HCT116 (cell line): ENCODE data around the gene NEURL1. TPM values are rescaled to one million over a fixed set of nuclear protein-coding genes. Genes with fewer than 3 reads are reported as not detected.

Experiments
- ATAC-seq: fragments of 200-7000 bp; cut with Tn5 transposase; 2 replicates; pipeline ENCODE4 v1.9.1; 2020; ENCODE audit warnings: mild to moderate bottlenecking, moderate library complexity
- BruUV-seq: library from RNA; stranded (reverse); fragments of 400-500 nt; replicated peaks from 2 replicates; lab custom pipeline; 2021; lab: Mats Ljungman, UMichigan
- CTCF ChIA-PET: fragments of 300-600 bp; sonication (Branson Sonifier 250); formaldehyde crosslinking; loops from one replicate; lab custom pipeline; 2021; ENCODE audit warnings: antibody characterized with exemption; lab: Charles Lee
- POLR2A ChIA-PET: fragments of 300-600, 350-600 bp; sonication (Branson Sonifier 250); formaldehyde crosslinking; loops from one replicate; lab custom pipeline; 2021; ENCODE audit warnings: antibody characterized with exemption; lab: Charles Lee
- RAD21 ChIA-PET, 2 experiments: fragments of 300-600 bp; sonication (Branson Sonifier 250); formaldehyde crosslinking; loops; one replicate each; lab custom pipeline; 2023; ENCODE audit warnings: low total read pairs in 2 of 2; ENCODE audit not compliant: uncharacterized antibody in 2 of 2, unreplicated experiment in 2 of 2, low non-redundant PET in 1 of 2; lab: Charles Lee
- DNase-seq: peaks from one replicate; pipeline ENCODE4 v3.0.0-alpha.2; 2010; ENCODE audit warnings: low read depth, low spot score
- H2AFZ ChIP-seq: fragments of 200-600 bp; shearing (Covaris generic), sonication (generic); 2 replicates; pipeline ENCODE4 v1.6.1; 2017; ENCODE audit warnings: low read depth, mixed run types, mixed read lengths, antibody characterized with exemption, low read length; ENCODE audit not compliant: poor library complexity, severe bottlenecking
- H3K27ac ChIP-seq: 2 replicates; pipeline ENCODE4 v1.5.1; 2012; ENCODE audit warnings: low read depth, low read length
- H3K27me3 ChIP-seq: fragments of 200-600 bp; sonication (generic); 2 replicates; pipeline ENCODE4 v1.6.1; 2016; ENCODE audit warnings: mixed run types, low read length, mixed read lengths; ENCODE audit not compliant: insufficient read depth
- H3K36me3 ChIP-seq, 2 experiments: fragments of 200-500 bp in 1 of 2; fragments of 200-600 bp in 1 of 2; sonication (Bioruptor generic) in 1 of 2; sonication (generic) in 1 of 2; 2 replicates each; pipeline versions ENCODE4 v1.5.1 to v1.6.1; 2014 to 2016; ENCODE audit warnings: low read length in 2 of 2, inconsistent platforms in 1 of 2, mixed read lengths in 1 of 2, mixed run types in 1 of 2; ENCODE audit not compliant: insufficient read depth in 2 of 2, control insufficient read depth in 1 of 2
- H3K4me1 ChIP-seq, 2 experiments: fragments of 200-600 bp in 1 of 2; sonication (generic) in 1 of 2; 2 replicates each; pipeline versions ENCODE4 v1.5.1 to v1.6.1; 2012 to 2017; ENCODE audit warnings: low read length in 2 of 2, inconsistent platforms in 1 of 2, mild to moderate bottlenecking in 1 of 2, mixed read lengths in 1 of 2, mixed run types in 1 of 2, moderate library complexity in 1 of 2; ENCODE audit not compliant: insufficient read depth in 2 of 2, control insufficient read depth in 1 of 2
- H3K4me2 ChIP-seq: fragments of 200-600 bp; sonication (generic); 2 replicates; pipeline ENCODE4 v1.6.1; 2017; ENCODE audit warnings: mixed run types, low read length, mixed read lengths
- H3K4me3 ChIP-seq, 2 experiments: fragments of 200-600 bp in 1 of 2; sonication (generic) in 1 of 2; replicated peaks in 1 of 2; 2 replicates each; pipeline ENCODE4 v1.5.1; 2011 to 2016; ENCODE audit warnings: low read length in 2 of 2, control low read depth in 1 of 2, low read depth in 1 of 2, mild to moderate bottlenecking in 1 of 2, mixed read lengths in 1 of 2, mixed run types in 1 of 2
- H3K79me2 ChIP-seq: fragments of 200-600 bp; sonication (generic); 2 replicates; pipeline ENCODE4 v1.6.1; 2017; ENCODE audit warnings: mild to moderate bottlenecking, mixed run types, low read length, moderate library complexity, mixed read lengths; ENCODE audit not compliant: insufficient read depth
- H3K9ac ChIP-seq: fragments of 200-600 bp; sonication (generic); 2 replicates; pipeline ENCODE4 v1.6.1; 2016; ENCODE audit warnings: low read length, mixed read lengths
- H3K9me2 ChIP-seq: fragments of 200-600 bp; sonication (generic), shearing (Covaris generic); 2 replicates; pipeline ENCODE4 v1.6.1; 2017; ENCODE audit warnings: mixed run types, mild to moderate bottlenecking, moderate library complexity; ENCODE audit not compliant: insufficient read depth
- H3K9me3 ChIP-seq, 2 experiments: fragments of 200-500 bp in 1 of 2; fragments of 200-600 bp in 1 of 2; sonication (Bioruptor generic) in 1 of 2; sonication (generic) in 1 of 2; 2 replicates each; pipeline ENCODE4 v1.6.1; 2014 to 2017; ENCODE audit warnings: low read length in 2 of 2, mixed read lengths in 2 of 2, inconsistent platforms in 1 of 2, low read depth in 1 of 2, mild to moderate bottlenecking in 1 of 2, mixed run types in 1 of 2, moderate library complexity in 1 of 2; ENCODE audit not compliant: control insufficient read depth in 1 of 2, insufficient read depth in 1 of 2
- H4K20me1 ChIP-seq: fragments of 200-600 bp; sonication (generic), shearing (Covaris generic); 2 replicates; pipeline ENCODE4 v1.6.1; 2017; ENCODE audit warnings: mixed run types, mild to moderate bottlenecking, moderate library complexity; ENCODE audit not compliant: insufficient read depth
- ATF3 ChIP-seq: IDR thresholded peaks from 2 replicates; pipeline ENCODE4 v1.6.1; 2012
- CBX3 ChIP-seq: IDR thresholded peaks from 2 replicates; pipeline ENCODE4 v1.6.1; 2012; ENCODE audit warnings: low read depth
- CEBPB ChIP-seq: IDR thresholded peaks from 2 replicates; pipeline ENCODE4 v1.6.1; 2012; ENCODE audit warnings: low read depth
- EZH2 ChIP-seq: fragments of 200-600 bp; sonication (generic); IDR thresholded peaks from 2 replicates; pipeline ENCODE4 v1.6.1; 2017; ENCODE audit warnings: antibody characterized with exemption, mixed run types
- EZH2phosphoT487 ChIP-seq: fragments of 200-600 bp; IDR thresholded peaks from 2 replicates; pipeline ENCODE4 v1.6.1; 2018; ENCODE audit warnings: antibody characterized with exemption, borderline replicate concordance
- FOSL1 ChIP-seq: IDR thresholded peaks from 2 replicates; pipeline ENCODE4 v1.6.1; 2012; ENCODE audit warnings: low read depth
- JUND ChIP-seq: IDR thresholded peaks from 2 replicates; pipeline ENCODE4 v1.6.1; 2012
- MAX ChIP-seq: IDR thresholded peaks from 2 replicates; pipeline ENCODE4 v1.6.1; 2012
- POLR2A ChIP-seq: IDR thresholded peaks from 2 replicates; pipeline ENCODE4 v1.7.0; 2011; ENCODE audit warnings: borderline replicate concordance; ENCODE audit not compliant: insufficient read depth, insufficient read length; ENCODE audit errors: extremely low read depth
- RAD21 ChIP-seq: IDR thresholded peaks from 2 replicates; pipeline ENCODE4 v1.6.1; 2012; ENCODE audit warnings: low read depth, mild to moderate bottlenecking
- REST ChIP-seq: IDR thresholded peaks from 2 replicates; pipeline ENCODE4 v1.6.1; 2012; ENCODE audit warnings: low read depth
- SIN3A ChIP-seq: IDR thresholded peaks from 2 replicates; pipeline ENCODE4 v1.6.1; 2012; ENCODE audit warnings: low read depth
- SRF ChIP-seq: IDR thresholded peaks from 2 replicates; pipeline ENCODE4 v1.6.1; 2012; ENCODE audit warnings: low read depth
- YY1 ChIP-seq: IDR thresholded peaks from 2 replicates; pipeline ENCODE4 v1.6.1; 2011; ENCODE audit warnings: low read length, low read depth, moderate library complexity, mild to moderate bottlenecking; ENCODE audit not compliant: insufficient replicate concordance; ENCODE audit errors: extremely low read depth
- ZBTB33 ChIP-seq: IDR thresholded peaks from 2 replicates; pipeline ENCODE4 v1.6.1; 2011; ENCODE audit warnings: mild to moderate bottlenecking, low read length, moderate library complexity; ENCODE audit not compliant: insufficient replicate concordance; ENCODE audit errors: extremely low read depth
- ZFX ChIP-seq: fragments of 450-650 bp; IDR thresholded peaks from 2 replicates; pipeline ENCODE4 v1.6.1; 2017
- ZNF274 ChIP-seq: fragments of 200-500 bp; sonication (Bioruptor generic); IDR thresholded peaks from 2 replicates; pipeline ENCODE4 v1.6.1; 2014; ENCODE audit warnings: mild to moderate bottlenecking, low read depth, low read length, inconsistent platforms
- intact Hi-C: fragments of 100-400 bp; cut with micrococcal nuclease; formaldehyde crosslinking; loops from 2 replicates; pipeline ENCODE4 v1.10.0; 2022
- total RNA-seq: library from RNA; stranded (reverse); gene quantifications from one replicate; pipeline ENCODE4 v1.2.1, GENCODE V29; 2021; ENCODE audit not compliant: unreplicated experiment

NEURL1 gene
- total RNA-seq, 1 experiment from 2014 or later, result 1.4 TPM

- Histone ChIP-seq H3K4me1 (peaks cover 0 to 5% of the 10 kb centered on the region in 2 experiments; a peak in 2 of 4 replicates), H3K36me3 (no peaks in the 10 kb centered on the region), H3K27ac (no peak overlapping the region), H3K79me2 (no peaks in the 10 kb centered on the region), H3K4me3 (no peak overlapping the region), H4K20me1 (no peaks in the 10 kb centered on the region), H3K4me2 (no peak overlapping the region), H3K9me3 (no peaks in the 10 kb centered on the region), H3K9me2 (no peaks in the 10 kb centered on the region), H3K9ac (no peak overlapping the region), H3K27me3 (no peaks in the 10 kb centered on the region), H2AFZ (no peak overlapping the region)
- ATAC-seq (no peak), DNase-seq (no peak)
- ChIA-PET POLR2A (no interaction called here), RAD21 (no interaction called here), CTCF (interaction anchor here (0.7 to 3.6 kb wide), 2 partner anchors 72 to 85 kb away, joined by 3 to 41 read pairs; no protein-coding TSS in a partner anchor)
- intact Hi-C loops, result no loop called here
- BruUV-seq, result no TSS peak
- TF ChIP-seq EZH2phosphoT487, result no peak
- TF ChIP-seq ATF3, result no peak
- TF ChIP-seq CEBPB, result no peak
- TF ChIP-seq EZH2, result no peak
- no peak for TF ChIP-seq ZNF274
- no peak for TF ChIP-seq POLR2A
- TF ChIP-seq MAX, result no peak
- TF ChIP-seq FOSL1, result no peak
- TF ChIP-seq ZBTB33, result no peak
- TF ChIP-seq CBX3, result no peak
- no peak for TF ChIP-seq SRF
- TF ChIP-seq JUND, result no peak
- TF ChIP-seq REST, result no peak
- no peak for TF ChIP-seq SIN3A
- no peak for TF ChIP-seq ZFX
- TF ChIP-seq RAD21, result no peak
- TF ChIP-seq YY1, result no peak
Observed at GRCh38 chr10:103600956-103601569, 107.6 kb downstream of the NEURL1 start.
